DOHH2 (cell line): ENCODE measurements around the gene ZDHHC17.

Source experiments
- EZH2phosphoT487 ChIP-seq: fragments of 200-600 bp; sonication (generic); IDR thresholded peaks from 2 replicates; pipeline ENCODE4 v1.6.1; 2017; ENCODE audit warnings: borderline replicate concordance, mild to moderate bottlenecking, antibody characterized with exemption, low read length, moderate library complexity, mixed read lengths
- TF ChIP-seq, protein P1 (sequence below): fragments of 200-600 bp; sonication (generic); IDR thresholded peaks from one replicate; pipeline ENCODE4 v1.5.1; 2014; ENCODE audit warnings: antibody characterized with exemption, mild to moderate bottlenecking, low read depth, low read length; ENCODE audit not compliant: poor library complexity, severe bottlenecking

DNA sequence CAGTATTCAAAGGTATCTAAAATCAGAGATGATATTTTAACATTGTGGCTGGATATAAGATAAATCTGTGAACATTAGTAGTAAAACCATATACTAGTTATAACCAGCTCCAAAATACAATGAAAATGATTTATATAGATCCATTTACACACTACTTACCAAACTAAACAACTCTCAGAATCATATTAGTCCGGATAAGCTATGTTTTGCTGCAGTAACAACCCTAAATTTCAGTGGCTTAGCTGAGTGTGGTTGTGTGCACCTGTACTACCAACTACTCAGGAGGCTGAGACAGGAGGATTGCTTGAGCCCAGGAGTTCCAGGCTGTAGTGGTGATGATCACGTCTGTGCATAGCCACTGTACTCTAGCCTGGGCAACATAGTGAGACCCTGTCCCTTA, 23.8 kb downstream of the ZDHHC17 start:
- TF ChIP-seq, protein P1, sequence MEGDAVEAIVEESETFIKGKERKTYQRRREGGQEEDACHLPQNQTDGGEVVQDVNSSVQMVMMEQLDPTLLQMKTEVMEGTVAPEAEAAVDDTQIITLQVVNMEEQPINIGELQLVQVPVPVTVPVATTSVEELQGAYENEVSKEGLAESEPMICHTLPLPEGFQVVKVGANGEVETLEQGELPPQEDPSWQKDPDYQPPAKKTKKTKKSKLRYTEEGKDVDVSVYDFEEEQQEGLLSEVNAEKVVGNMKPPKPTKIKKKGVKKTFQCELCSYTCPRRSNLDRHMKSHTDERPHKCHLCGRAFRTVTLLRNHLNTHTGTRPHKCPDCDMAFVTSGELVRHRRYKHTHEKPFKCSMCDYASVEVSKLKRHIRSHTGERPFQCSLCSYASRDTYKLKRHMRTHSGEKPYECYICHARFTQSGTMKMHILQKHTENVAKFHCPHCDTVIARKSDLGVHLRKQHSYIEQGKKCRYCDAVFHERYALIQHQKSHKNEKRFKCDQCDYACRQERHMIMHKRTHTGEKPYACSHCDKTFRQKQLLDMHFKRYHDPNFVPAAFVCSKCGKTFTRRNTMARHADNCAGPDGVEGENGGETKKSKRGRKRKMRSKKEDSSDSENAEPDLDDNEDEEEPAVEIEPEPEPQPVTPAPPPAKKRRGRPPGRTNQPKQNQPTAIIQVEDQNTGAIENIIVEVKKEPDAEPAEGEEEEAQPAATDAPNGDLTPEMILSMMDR: no peak
- TF ChIP-seq EZH2phosphoT487: no peak
